HL-60 (cell line): Measurements from ENCODE around the gene SORCS2.

Experiments
- CTCF ChIP-seq: IDR thresholded peaks from one replicate; pipeline ENCODE4 v1.5.1; 2011; ENCODE audit warnings: low read length, control low read depth, inconsistent platforms; ENCODE audit not compliant: insufficient read depth
- POLR2AphosphoS5 ChIP-seq: IDR thresholded peaks from 2 replicates; pipeline ENCODE4 v1.6.1; 2012; ENCODE audit warnings: low read depth

- TF ChIP-seq CTCF: no peak
- TF ChIP-seq POLR2AphosphoS5: no peak
Measured at GRCh38 chr4:7736436-7737267, 544.3 kb downstream of the SORCS2 start.
